ENCODE measurements around the gene LYL1. TPM values are rescaled to one million over a fixed set of nuclear protein-coding genes. Genes with fewer than 3 reads are reported as not detected.

LYL1 gene
- total and polyA plus RNA-seq, 9 of the 15 experiments (the other 6 are each of a cell fraction or from before 2014, with no cell fraction given): 1.3 to 266 (median 34.0) TPM

DNA sequence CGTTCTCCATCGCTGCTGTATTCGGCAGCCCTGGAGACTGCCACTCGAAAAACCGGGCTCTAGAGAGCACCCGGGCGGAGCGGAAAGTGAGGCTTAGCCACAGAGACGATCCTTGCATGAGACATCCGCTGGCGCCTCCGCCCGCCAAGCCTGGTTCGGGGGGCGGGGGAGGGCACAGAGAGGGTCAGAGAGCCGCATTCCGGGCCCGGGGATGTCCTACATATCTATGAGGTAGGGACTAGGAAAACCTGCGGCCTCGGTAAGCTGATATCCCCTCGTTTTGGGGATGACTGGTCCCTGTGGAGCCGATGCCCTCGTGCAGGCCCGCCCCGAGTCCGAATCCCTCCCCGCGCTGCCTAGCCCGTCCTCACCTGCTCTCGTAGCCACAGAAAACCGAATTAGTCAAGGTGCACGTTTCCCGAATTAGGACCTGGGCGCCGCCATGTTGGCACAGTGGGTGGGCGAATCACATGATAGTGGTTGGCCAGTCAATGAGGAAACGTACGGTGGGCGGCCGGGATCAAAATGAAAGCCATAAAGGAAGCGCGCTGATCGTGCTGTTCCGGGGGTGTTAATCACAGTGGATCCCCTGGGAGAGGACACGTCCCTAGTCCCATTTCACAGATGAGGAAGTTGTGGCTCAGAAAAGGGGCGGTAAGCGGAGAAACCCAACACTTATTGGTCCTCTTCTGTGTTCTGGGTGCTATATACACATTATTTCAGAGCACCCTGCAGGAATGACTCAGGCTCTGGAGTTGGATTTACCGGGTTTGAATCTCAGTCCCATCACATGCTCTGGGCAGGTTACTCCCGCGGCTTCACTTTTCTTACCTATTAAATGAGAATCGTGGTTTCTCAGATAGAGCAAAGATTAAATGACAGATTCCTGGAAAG is 13.9 kb upstream of the LYL1 start, which contains the start of gene TRMT1 (continued):
- TF ChIP-seq CREB1 (IDR thresholded peaks at IDR 0.05): no peak
- TF ChIP-seq CREB1 (CRISPR knock-in tag; IDR thresholded peaks at IDR 0.05): no peak
- TF ChIP-seq L3MBTL2 (IDR thresholded peaks at IDR 0.05): peak; percentile 62
- TF ChIP-seq MYC (IDR thresholded peaks at IDR 0.05; ENCODE audit: low read depth, low read length): peak; percentile 94
- no peak for TF ChIP-seq MYC (CRISPR knock-in tag; IDR thresholded peaks at IDR 0.05; ENCODE audit: borderline replicate concordance, low read depth)
- TF ChIP-seq PTRF (tag; IDR thresholded peaks at IDR 0.05): no peak
- TF ChIP-seq PRMT5 (CRISPR knock-in tag; IDR thresholded peaks at IDR 0.05): no peak
- peak; percentile 57; the same call in 1 of the 2 replicates for TF ChIP-seq TRIM28 (IDR thresholded peaks at IDR 0.05)
- no peak for TF ChIP-seq SIRT6 (IDR thresholded peaks at IDR 0.05; ENCODE audit: low read depth, low read length)
- peak; percentile 84; the same call in 1 of the 2 replicates for TF ChIP-seq NBN (IDR thresholded peaks at IDR 0.05; ENCODE audit: low read depth)
- peak; percentile 37; the same call in 1 of the 2 replicates for TF ChIP-seq SOX6 (IDR thresholded peaks at IDR 0.05)
- TF ChIP-seq SP1 (CRISPR knock-in tag; IDR thresholded peaks at IDR 0.05): peak; percentile 90
- no peak for TF ChIP-seq ZNF408 (CRISPR knock-in tag; IDR thresholded peaks at IDR 0.05; ENCODE audit: low read depth)
- TF ChIP-seq, protein P1, sequence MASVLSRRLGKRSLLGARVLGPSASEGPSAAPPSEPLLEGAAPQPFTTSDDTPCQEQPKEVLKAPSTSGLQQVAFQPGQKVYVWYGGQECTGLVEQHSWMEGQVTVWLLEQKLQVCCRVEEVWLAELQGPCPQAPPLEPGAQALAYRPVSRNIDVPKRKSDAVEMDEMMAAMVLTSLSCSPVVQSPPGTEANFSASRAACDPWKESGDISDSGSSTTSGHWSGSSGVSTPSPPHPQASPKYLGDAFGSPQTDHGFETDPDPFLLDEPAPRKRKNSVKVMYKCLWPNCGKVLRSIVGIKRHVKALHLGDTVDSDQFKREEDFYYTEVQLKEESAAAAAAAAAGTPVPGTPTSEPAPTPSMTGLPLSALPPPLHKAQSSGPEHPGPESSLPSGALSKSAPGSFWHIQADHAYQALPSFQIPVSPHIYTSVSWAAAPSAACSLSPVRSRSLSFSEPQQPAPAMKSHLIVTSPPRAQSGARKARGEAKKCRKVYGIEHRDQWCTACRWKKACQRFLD (CRISPR knock-in tag; IDR thresholded peaks at IDR 0.05): no peak
- TF ChIP-seq ETV1 (tag; conservative IDR thresholded peaks at IDR 0.05; ENCODE audit: low read depth): peak; percentile 81
- TF ChIP-seq ZNF197 (CRISPR knock-in tag; IDR thresholded peaks at IDR 0.05; ENCODE audit: low read depth): no peak
- TF ChIP-seq BHLHE40 (IDR thresholded peaks at IDR 0.05; ENCODE audit: low read length): peak; percentile 64
- TF ChIP-seq ZNF175 (CRISPR knock-in tag; IDR thresholded peaks at IDR 0.05; ENCODE audit: low read depth): no peak
- TF ChIP-seq HCFC1 (IDR thresholded peaks at IDR 0.05; ENCODE audit: low read depth, low read length): peak; percentile 86
- 0 out of 2 replicates have a peak, but pooled peaks have one; percentile 1 for TF ChIP-seq MEF2A (IDR thresholded peaks at IDR 0.05; ENCODE audit: control insufficient read depth, low read depth, low read length)
- TF ChIP-seq PHF20 (IDR thresholded peaks at IDR 0.05; ENCODE audit: partially characterized antibody): peak; percentile 99
- no peak; the same call in 1 of the 2 replicates for TF ChIP-seq ZFX (CRISPR knock-in tag; IDR thresholded peaks at IDR 0.05)
- peak; percentile 95 for TF ChIP-seq ETS1 (conservative IDR thresholded peaks at IDR 0.05; ENCODE audit: control insufficient read depth, low read depth, low read length)
- no peak for TF ChIP-seq RBM15 (IDR thresholded peaks at IDR 0.05; ENCODE audit: insufficient read depth, low read length)
- peak; percentile 97 for TF ChIP-seq ZFP36 (IDR thresholded peaks at IDR 0.05; ENCODE audit: low read depth, low read length, partially characterized antibody)
- peak; percentile 96 for TF ChIP-seq SMARCA5 (IDR thresholded peaks at IDR 0.05)
- TF ChIP-seq TBP (optimal IDR thresholded peaks at IDR 0.05; ENCODE audit: low read depth, low read length): peak; percentile 67
- no peak for TF ChIP-seq ATF1 (CRISPR knock-in tag; IDR thresholded peaks at IDR 0.05)
- peak; percentile 64 for TF ChIP-seq ATF1 (tag; IDR thresholded peaks at IDR 0.05)

All from K562 (cell line).